ENCODE measurements around the gene RNASEH2B.

- TF ChIP-seq EZH2 (IDR thresholded peaks at IDR 0.05; ENCODE audit: borderline replicate concordance, low read length) (no peak), CTCF (conservative IDR thresholded peaks at IDR 0.05 in 1 of 2, IDR thresholded peaks at IDR 0.05 in 1 of 2; ENCODE audit: extremely low read depth in 1 of 2, insufficient read depth in 1 of 2, low read depth in 1 of 2, low read length in 2 of 2) (no peak)
These were observed 45.1 kb upstream of the RNASEH2B start for GRCh38 chr13:50864492-50864891.

Measured in mammary epithelial cell (primary cell).